Measurements from ENCODE around the gene PARS2.
"Not testable (repeated sequence)": the region's sequence is repeated elsewhere in the genome, so short reads cannot be mapped to it uniquely, and the experiment has no call there.

Gene PARS2

DNA sequence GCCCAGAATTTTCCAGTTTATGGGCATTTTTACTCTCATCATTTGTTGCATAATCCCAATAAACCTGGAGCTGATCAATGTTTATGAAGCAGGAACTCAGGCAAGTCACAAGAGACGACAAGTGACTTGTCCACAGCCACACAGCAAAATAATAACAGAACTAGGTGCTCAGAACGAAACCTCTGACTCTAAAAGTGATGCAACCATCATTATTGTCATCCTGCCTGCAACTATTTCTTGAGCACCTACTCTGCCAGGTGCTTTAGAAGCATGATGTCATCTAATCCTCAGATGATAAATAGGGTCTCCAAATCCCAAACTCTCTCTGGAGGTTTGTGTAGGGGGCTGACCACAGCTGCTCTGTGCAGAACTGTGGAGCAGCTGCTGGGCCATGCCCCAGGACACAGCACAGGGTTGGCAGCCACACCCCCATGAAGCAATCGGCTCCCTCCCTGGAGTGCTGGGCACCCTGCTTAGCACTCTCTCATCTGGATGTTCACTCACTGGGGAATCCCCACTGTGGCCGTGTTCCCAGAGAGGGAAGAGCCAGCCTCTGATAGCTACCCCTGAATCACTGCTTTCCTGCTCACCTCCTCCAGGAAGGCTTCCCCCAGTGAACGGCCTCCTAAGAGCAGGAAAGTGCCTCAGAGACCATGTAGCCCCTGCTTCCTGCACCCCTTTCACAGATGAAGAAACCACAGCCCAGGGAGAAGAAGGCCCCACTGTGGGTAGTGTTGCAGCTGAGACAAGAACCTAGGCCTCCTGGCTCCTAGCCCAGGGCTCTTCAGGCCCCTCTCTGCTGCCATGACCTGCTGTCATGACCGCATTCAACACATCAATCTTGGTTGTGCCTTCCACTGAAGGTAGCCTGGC is 34.7 kb upstream of the PARS2 start:
- DNase-seq: no peak

GRCh38 chr1:54798206-54798605 is 33.9 kb upstream of the PARS2 start:
- no peak for DNase-seq

- DNase-seq: no peak
Observed at GRCh38 chr1:54796902-54797301, 32.6 kb upstream of the PARS2 start.

- DNase-seq: no peak
Observed at GRCh38 chr1:54795841-54796468, 31.6 kb upstream of the PARS2 start.

DNA sequence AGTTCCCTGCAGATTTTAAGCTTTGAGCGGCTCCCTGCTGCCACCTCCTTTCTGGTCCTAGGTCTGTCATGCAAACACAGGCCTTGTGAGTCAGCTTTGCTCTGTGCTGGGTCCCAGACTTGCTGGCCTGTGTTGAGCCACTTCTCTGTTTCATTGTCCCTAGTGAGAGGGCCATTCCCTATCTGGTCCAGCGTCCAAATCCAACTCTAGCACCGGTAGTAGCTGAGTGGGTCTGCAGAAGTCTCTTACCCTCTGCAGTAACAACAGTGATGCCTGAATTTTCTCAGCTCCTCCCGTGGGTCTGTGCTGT is 31.0 kb upstream of the PARS2 start:
- no peak for DNase-seq

DNA sequence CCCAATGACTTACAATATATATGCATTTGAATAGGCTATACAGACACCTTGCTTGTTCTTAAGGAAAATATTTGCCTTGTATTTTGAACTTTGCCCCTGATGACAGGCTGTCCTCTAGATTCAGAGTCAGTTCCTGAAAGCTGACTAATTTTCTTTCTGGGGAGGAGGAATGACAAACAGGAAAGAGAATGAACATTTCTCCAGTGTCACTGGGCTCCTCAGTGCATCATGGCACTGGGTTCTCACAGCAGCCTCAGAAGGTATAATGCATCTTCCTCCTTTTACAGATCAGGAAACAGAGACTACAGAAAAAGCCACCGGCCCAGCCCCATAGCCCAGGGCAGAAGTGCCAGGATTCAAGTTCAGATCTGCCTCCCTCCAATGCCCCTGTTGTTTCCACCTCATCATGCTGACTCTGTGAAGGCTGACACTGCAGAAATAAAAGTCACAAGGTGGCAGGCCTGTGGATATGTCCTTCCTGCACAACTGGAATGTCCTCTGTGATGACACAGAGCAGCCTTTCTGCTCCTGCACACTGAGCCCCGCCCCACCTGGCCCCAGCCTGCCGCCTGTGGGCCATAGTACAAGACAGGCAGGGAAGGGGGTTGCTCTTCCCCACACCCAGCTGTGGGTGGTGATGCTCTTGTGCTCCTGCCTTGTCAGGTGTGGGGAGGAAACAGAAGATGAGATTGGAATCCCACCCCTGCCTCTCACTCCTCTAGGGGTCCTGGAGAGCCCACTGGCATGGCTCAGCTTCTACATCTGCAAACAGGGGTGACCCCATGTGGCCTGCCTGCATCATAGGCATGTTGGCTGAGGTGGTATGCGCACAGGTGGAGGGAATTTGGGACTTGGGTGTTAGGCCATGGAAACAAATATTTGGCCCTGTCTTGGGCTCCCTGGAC is 30.4 kb upstream of the PARS2 start:
- no peak for DNase-seq

- DNase-seq: peak; percentile 50
Observed at GRCh38 chr1:54792686-54793282, 28.5 kb upstream of the PARS2 start.

DNA sequence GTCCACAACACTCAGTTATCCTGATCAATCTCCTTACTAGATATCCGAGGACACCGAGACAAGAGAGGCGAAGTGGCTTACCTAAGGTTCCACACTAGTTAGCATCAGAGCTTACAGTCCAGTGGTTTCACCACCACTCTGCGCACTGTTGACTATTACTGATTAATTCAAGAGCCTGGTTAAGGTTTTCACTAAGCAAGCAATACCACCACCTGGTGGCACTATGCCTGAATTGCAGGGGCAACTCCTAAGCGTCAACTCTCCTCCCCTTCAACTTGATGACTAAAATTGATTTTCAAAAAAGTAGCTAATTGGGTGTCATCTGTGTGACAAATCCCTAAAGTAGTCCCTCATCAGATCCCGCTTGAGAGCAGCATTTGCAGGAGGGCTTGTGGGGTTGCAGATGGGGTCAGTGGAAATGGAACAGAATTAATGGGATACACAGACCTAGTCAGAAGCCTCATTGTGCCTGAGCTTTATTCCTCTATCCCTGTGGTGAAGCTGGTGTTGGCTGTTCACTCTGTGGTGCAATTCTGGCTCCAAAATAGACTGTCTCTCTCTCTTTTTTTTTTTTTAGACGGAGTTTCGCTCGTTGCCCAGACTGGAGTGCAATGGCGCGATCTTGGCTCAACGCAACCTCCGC is 27.7 kb upstream of the PARS2 start:
- DNase-seq: peak; percentile 39

- DNase-seq: no peak
Observed at GRCh38 chr1:54788459-54788858, 24.1 kb upstream of the PARS2 start.

GRCh38 chr1:54787604-54788003 is 23.3 kb upstream of the PARS2 start:
- no peak for DNase-seq

DNA sequence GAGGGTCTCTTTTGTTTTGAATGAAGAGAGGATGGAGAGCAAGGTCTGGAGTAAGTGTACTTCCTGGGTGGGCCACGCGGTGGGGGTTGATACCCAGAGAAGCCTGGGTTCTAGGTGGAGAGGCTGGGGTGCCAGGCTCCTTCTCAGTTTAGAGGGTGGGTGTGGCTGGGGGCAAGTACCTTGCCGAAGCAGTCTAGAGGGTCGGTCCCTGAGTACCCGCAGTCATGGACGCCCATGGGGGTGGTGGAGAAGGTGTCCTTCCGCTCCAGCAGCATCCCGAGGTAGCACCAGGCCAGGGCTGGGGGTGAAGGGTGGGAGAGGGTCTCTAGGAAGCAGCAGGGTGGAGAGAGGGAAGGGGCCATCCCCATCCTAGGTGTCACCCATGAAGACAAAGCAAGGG is 22.5 kb upstream of the PARS2 start:
- DNase-seq: no peak

DNA sequence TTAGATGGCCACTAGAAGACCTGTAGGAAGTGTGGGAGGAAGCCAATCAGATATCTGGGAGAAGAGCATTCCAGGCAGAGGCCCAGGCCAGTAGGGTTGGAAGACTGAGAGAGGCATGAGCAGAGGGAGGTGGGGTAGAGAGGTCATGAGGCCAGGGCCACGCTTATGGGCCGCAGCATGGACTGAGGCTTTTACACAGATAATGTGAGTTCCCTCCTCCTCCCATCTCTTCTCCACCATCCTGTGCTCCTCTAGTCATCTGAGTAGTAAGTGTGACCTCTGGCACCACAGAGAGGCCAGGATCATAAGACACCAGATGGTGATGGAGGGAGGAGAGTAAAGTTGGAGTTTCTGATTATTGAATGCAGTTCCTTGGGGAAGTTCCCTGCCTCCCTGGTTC is 19.7 kb upstream of the PARS2 start:
- no peak for DNase-seq

DNA sequence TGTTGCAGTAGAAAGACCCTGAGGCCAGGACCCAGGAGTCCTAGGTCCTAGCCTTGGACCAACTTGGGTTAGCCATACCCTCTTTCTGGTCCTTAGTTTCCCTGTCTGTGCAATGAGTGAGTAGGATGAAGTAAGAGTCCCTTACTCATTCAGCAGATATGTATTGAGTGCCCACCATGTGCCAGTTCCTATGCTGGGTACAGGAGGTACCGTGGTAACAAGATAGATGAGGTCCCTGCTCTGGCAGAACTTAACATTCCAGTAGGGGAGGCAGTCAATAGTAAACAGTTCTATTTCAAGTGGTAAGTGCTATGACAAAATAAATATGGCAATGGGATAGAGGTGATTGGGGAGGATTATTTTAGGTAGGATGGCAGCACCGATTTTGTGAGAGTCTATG is 18.3 kb upstream of the PARS2 start:
- DNase-seq: no peak

DNA sequence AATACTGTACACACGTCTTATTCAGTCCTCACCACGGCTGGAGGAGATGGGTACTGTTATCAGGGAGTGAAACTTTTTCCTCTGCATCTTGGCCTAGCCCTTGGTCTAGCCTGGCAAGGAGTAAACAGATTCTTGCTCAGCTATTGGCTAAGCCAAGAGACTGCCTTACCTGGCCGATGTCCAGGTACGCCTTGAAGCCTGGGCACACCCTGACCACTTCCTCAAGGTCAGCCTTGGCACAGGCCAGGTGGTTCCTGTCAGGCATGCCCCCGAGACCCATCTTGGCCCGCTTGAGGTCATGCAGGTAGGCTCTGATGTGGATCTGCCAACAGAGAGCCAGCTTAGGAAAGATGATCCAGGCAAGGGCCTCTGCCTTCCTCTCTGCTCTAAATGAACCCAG is 17.8 kb upstream of the PARS2 start:
- no peak for DNase-seq

DNA sequence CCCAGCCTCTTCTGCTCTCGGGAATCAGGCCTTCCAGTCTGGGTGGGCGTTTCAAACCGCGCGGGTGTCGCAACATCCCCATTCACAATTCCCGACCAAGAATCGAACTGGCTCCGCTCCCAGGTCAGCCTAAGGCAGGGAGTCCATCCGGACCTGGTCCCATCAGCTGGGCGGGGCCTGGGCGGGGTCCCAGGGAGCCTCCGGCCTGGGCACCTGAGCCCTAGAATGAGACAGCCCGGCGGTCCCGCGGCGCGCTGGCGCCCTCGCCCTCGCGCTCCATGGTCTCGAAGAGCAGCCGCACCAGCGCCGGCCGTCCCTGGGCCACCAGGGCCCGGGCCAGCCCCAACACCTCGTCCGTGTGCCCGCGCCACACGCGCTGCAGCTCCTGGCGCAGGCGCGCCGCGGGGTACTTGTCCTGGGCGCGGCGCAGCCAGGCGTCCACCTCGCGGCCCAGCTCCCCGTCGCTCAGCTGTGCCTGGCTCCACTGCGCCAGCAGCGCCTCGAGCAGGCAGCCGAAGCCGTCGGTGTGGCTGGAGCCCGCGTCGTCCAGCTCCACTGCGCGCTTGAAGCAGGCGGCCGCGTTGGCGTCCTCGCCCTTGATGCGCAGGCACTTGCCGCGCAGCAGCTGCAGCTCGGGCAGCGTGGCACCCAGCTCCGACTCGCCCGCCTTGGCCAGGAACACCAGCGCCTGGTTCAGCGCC is 16.9 kb upstream of the PARS2 start:
- DNase-seq: no peak

- DNase-seq: no peak
Observed at GRCh38 chr1:54777431-54777830, 13.1 kb upstream of the PARS2 start.

DNA sequence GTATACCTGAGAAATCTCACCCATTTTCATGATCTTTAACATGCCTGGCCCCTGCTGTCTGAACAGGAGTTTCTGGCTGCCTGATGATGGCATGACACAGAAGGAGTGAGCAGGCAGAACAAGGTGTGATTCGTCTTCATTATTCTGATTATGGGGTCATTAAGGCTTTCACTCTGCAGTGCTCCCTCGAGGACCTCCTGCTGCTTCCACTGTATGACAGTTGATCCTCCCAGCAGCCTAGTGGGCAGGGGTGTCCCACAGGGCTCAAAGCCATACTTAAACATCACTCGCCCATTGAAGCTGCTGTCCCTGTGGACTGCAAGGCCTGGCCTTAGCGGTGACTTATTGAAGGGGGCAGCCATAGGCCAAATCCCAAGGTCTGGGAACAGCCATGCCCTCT is 12.7 kb upstream of the PARS2 start:
- DNase-seq: no peak

DNA sequence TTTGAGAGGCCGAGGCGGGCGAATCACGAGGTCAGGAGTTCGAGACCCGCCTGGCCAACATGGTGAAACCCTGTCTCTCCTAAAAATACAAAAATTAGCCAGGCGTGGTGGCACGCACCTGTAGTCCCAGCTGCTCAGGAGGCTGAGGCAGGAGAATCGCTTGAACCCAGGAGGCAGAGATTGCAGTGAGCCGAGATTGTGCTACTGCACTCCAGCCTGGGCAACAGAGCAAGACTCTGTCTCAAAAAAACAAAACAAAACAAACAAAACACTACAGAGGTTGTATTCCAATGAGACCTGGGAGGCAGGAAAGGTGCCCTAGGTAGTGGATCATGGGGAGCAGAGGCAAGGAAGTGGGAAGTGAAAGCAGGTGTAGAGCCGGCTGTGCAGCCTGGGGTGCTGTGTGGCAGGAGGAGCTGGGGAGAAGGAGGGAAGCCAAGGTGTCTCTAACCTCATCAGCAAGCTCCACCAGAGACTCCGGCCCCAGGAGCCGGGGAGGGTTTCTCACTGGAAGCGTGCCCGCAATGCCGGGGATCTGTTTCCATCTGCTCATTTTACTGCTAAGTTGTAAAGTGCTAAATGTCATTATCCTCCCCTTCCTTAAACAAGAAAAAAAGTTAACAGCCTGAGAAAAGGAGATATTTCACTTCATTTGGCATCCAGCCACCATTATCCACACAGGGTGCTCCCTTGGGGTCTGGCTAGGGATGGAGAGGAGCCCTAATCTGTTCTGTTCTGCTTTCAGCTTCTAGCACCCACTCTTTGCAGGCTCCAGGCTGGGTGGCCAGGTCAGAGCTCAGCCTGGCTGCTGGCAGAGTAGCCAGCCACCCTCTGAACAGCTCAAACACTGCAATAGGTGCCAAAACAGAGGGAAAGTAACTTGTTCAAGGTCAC is 11.8 kb upstream of the PARS2 start:
- DNase-seq: not testable (repeated sequence)

GRCh38 chr1:54774820-54775498 is 10.6 kb upstream of the PARS2 start:
- no peak for DNase-seq

- DNase-seq: no peak
Observed at GRCh38 chr1:54772951-54773350, 8.6 kb upstream of the PARS2 start.
